Measurements from ENCODE around the gene FBXW2.

DNA sequence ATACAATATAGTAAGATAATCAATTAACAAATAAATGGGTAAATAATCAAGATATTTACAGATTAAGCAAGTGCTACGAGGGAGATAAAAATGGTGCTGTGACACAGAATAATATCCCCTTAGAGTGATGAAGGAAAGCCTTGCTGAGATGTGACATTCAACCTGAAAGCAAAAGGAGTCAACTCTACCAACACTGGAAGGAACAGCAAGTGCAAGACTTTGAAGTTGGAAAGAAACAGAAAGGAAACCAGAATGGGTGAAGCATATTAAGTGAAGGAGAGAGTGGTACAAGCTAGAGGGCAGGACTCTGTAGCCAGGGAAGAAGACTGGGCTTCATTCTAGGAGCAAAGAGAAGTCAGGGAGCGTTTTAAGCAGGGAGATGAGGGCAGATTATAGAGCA lies 66.7 kb downstream of the FBXW2 start:
- no peak for TF ChIP-seq CTCF (IDR thresholded peaks at IDR 0.05)
- no peak for TF ChIP-seq POLR2A (IDR thresholded peaks at IDR 0.05)
